IMR-90 (cell line): ENCODE results near the gene PRICKLE2. TPM values are rescaled to one million over a fixed set of nuclear protein-coding genes. Genes with fewer than 3 reads are reported as not detected.

Experiments
- ATAC-seq: fragments of 200-7000 bp; cut with Tn5 transposase; 2 replicates; pipeline ENCODE4 v1.9.1; 2020; ENCODE audit warnings: low read depth, mild to moderate bottlenecking, moderate library complexity
- BruUV-seq: library from RNA; stranded (reverse); fragments of 400-500 nt; replicated peaks from 2 replicates; lab custom pipeline; 2021; lab: Mats Ljungman, UMichigan
- CTCF ChIA-PET: fragments of 300-600 bp; formaldehyde crosslinking; extraction: SDS; loops from one replicate; lab custom pipeline; 2021; ENCODE audit warnings: antibody characterized with exemption; lab: Yijun Ruan, JAX
- POLR2A ChIA-PET: fragments of 300-600 bp; sonication (Branson Sonifier 250); formaldehyde crosslinking; loops from one replicate; lab custom pipeline; 2022; ENCODE audit warnings: antibody characterized with exemption; ENCODE audit not compliant: unreplicated experiment; lab: Charles Lee
- DNase-seq: peaks from one replicate; pipeline ENCODE4 v3.0.0; 2013
- H2AFZ ChIP-seq: replicated peaks from 2 replicates; pipeline ENCODE3; 2013; ENCODE audit warnings: low read length, mild to moderate bottlenecking; ENCODE audit not compliant: poor library complexity
- H2AK5ac ChIP-seq: 2 replicates; pipeline ENCODE4 v1.6.1; 2013; ENCODE audit warnings: low read depth, low read length, inconsistent platforms
- H2AK9ac ChIP-seq: replicated peaks from 2 replicates; pipeline ENCODE3; 2013; ENCODE audit warnings: mild to moderate bottlenecking, low read depth, low read length, moderate library complexity; ENCODE audit not compliant: poor library complexity
- H2BK120ac ChIP-seq: 2 replicates; pipeline ENCODE4 v1.6.1; 2013; ENCODE audit warnings: low read depth, low read length, inconsistent platforms
- H2BK15ac ChIP-seq: 3 replicates; pipeline ENCODE4 v1.6.1; 2013; ENCODE audit warnings: low read depth, low read length, inconsistent platforms
- H2BK20ac ChIP-seq: 2 replicates; pipeline ENCODE4 v1.6.1; 2013; ENCODE audit warnings: low read depth, mild to moderate bottlenecking, inconsistent platforms, low read length, moderate library complexity
- H2BK5ac ChIP-seq: 2 replicates; pipeline ENCODE4 v1.6.1; 2013; ENCODE audit warnings: mild to moderate bottlenecking, low read depth, low read length, inconsistent platforms; ENCODE audit not compliant: poor library complexity, severe bottlenecking
- H3K14ac ChIP-seq: replicated peaks from 2 replicates; pipeline ENCODE4 v1.6.1; 2013; ENCODE audit warnings: low read depth, low read length, inconsistent platforms
- H3K18ac ChIP-seq: 2 replicates; pipeline ENCODE4 v1.6.1; 2013; ENCODE audit warnings: low read depth, low read length, control low read depth
- H3K23ac ChIP-seq: 2 replicates; pipeline ENCODE4 v1.6.1; 2013; ENCODE audit warnings: low read depth, low read length, inconsistent platforms
- H3K27ac ChIP-seq: 2 replicates; pipeline ENCODE4 v1.5.1; 2013; ENCODE audit warnings: mild to moderate bottlenecking, control low read depth, low read length; ENCODE audit not compliant: insufficient read depth
- H3K27me3 ChIP-seq: 2 replicates; pipeline ENCODE4 v1.6.1; 2013; ENCODE audit warnings: low read length; ENCODE audit not compliant: control insufficient read depth, insufficient read depth
- H3K36me3 ChIP-seq: 2 replicates; pipeline ENCODE4 v1.6.1; 2013; ENCODE audit warnings: low read length, mixed read lengths; ENCODE audit not compliant: control insufficient read depth, insufficient read depth
- H3K4ac ChIP-seq: 2 replicates; pipeline ENCODE4 v1.6.1; 2013; ENCODE audit warnings: low read depth, low read length, inconsistent platforms
- H3K4me1 ChIP-seq: 2 replicates; pipeline ENCODE4 v1.6.1; 2013; ENCODE audit warnings: low read length, mixed read lengths; ENCODE audit not compliant: control insufficient read depth, insufficient read depth
- H3K4me2 ChIP-seq: 2 replicates; pipeline ENCODE4 v1.6.1; 2013; ENCODE audit warnings: low read depth, mild to moderate bottlenecking, control low read depth, low read length, moderate library complexity
- H3K4me3 ChIP-seq: 2 replicates; pipeline ENCODE4 v1.5.1; 2013; ENCODE audit warnings: low read depth, mild to moderate bottlenecking, control low read depth, low read length, moderate library complexity; ENCODE audit not compliant: insufficient read depth
- H3K56ac ChIP-seq: 2 replicates; pipeline ENCODE4 v1.6.1; 2013; ENCODE audit warnings: low read length, inconsistent platforms; ENCODE audit not compliant: insufficient read depth; ENCODE audit errors: extremely low read depth
- H3K79me1 ChIP-seq, 2 experiments: 2 replicates each; pipeline ENCODE4 v1.6.1; 2013; ENCODE audit warnings: low read length in 2 of 2, inconsistent platforms in 1 of 2, low read depth in 1 of 2
- H3K9ac ChIP-seq: 2 replicates; pipeline ENCODE4 v1.6.1; 2013; ENCODE audit warnings: low read depth, low read length, control low read depth
- H3K9me1 ChIP-seq: 2 replicates; pipeline ENCODE4 v1.6.1; 2013; ENCODE audit warnings: low read length, inconsistent platforms; ENCODE audit not compliant: insufficient read depth
- H3K9me3 ChIP-seq: 2 replicates; pipeline ENCODE4 v1.6.1; 2013; ENCODE audit warnings: low read length; ENCODE audit not compliant: control insufficient read depth, insufficient read depth
- H4K20me1 ChIP-seq: 2 replicates; pipeline ENCODE4 v1.6.1; 2013; ENCODE audit warnings: low read length, inconsistent platforms; ENCODE audit not compliant: insufficient read depth
- H4K5ac ChIP-seq: 2 replicates; pipeline ENCODE4 v1.6.1; 2013; ENCODE audit warnings: mild to moderate bottlenecking, low read depth, low read length, control low read depth
- H4K8ac ChIP-seq, 2 experiments: 2 replicates each; pipeline ENCODE4 v1.6.1; 2013; ENCODE audit warnings: low read depth in 2 of 2, low read length in 2 of 2, control low read depth in 1 of 2, inconsistent platforms in 1 of 2
- H4K91ac ChIP-seq: 2 replicates; pipeline ENCODE4 v1.6.1; 2013; ENCODE audit warnings: low read depth, low read length, inconsistent platforms; ENCODE audit not compliant: insufficient read depth
- BHLHE40 ChIP-seq: fragments of 150-350 bp; IDR thresholded peaks from 2 replicates; pipeline ENCODE4 v1.6.1; 2016; ENCODE audit warnings: mild to moderate bottlenecking, low read depth, low read length
- CEBPB ChIP-seq: IDR thresholded peaks from 2 replicates; pipeline ENCODE4 v1.6.1; 2012; ENCODE audit warnings: low read depth, low read length, improper control_type of control experiment
- CHD1 ChIP-seq: IDR thresholded peaks from 2 replicates; pipeline ENCODE4 v1.6.1; 2012; ENCODE audit warnings: low read depth, low read length, improper control_type of control experiment
- MAZ ChIP-seq: IDR thresholded peaks from 2 replicates; pipeline ENCODE4 v1.6.1; 2012; ENCODE audit warnings: low read depth, mild to moderate bottlenecking, low read length, improper control_type of control experiment, moderate library complexity, borderline replicate concordance
- MXI1 ChIP-seq: IDR thresholded peaks from 2 replicates; pipeline ENCODE4 v1.6.1; 2012; ENCODE audit warnings: low read depth, mild to moderate bottlenecking, low read length, moderate library complexity, borderline replicate concordance
- POLR2A ChIP-seq: IDR thresholded peaks from 2 replicates; pipeline ENCODE4 v1.6.1; 2012; ENCODE audit warnings: mild to moderate bottlenecking, low read depth, low read length
- RAD21 ChIP-seq: IDR thresholded peaks from 2 replicates; pipeline ENCODE4 v1.6.1; 2012; ENCODE audit warnings: low read length, improper control_type of control experiment
- SMC3 ChIP-seq: fragments of 150-350 bp; IDR thresholded peaks from 2 replicates; pipeline ENCODE4 v1.6.1; 2016; ENCODE audit warnings: low read depth, mild to moderate bottlenecking, antibody characterized with exemption, low read length, moderate library complexity
- WGBS, 2 experiments: methylation state at CpG; one replicate each; pipeline versions ENCODE4 v1.1.5 to v1.1.7; 2013; ENCODE audit warnings: missing lambda C conversion rate in 2 of 2; ENCODE audit not compliant: insufficient read length in 1 of 2; ENCODE audit errors: extremely low coverage in 2 of 2; 5-methylcytosine and 5-hydroxymethylcytosine counted together
- dilution Hi-C: fragments of 300-500 bp; cut with HindIII; formaldehyde crosslinking; loops from one replicate; pipeline ENCODE4 v1.14.3; 2018; ENCODE audit warnings: low sequenced_read_pairs; ENCODE audit not compliant: unreplicated experiment
- in situ Hi-C: fragments of 300-500 bp; cut with MboI; formaldehyde crosslinking; loops from 3 replicates; pipeline ENCODE4 v1.14.3; 2019; ENCODE audit warnings: low sequenced_read_pairs, inconsistent platforms, mixed read lengths
- intact Hi-C: fragments of 100-400 bp; cut with micrococcal nuclease; formaldehyde crosslinking; loops from 2 replicates; pipeline ENCODE4 v1.10.0; 2022
- polyA plus RNA-seq, 3 experiments: library from polyadenylated mRNA; depleted of rRNA; stranded (reverse); fragments of >200 nt; gene quantifications; 2 replicates each; pipeline ENCODE4 v1.2.3, GENCODE V29; 2012; ENCODE audit warnings: low replicate concordance in 1 of 3
- total RNA-seq: library from RNA; depleted of rRNA; stranded (reverse); fragments of >200 nt; gene quantifications from 2 replicates; pipeline ENCODE4 v1.2.3, GENCODE V29; 2012
- TF ChIP-seq, protein P1 (sequence below): fragments of 150-350 bp; IDR thresholded peaks from 2 replicates; pipeline ENCODE4 v1.6.1; 2016; ENCODE audit warnings: low read depth, mild to moderate bottlenecking, low read length, moderate library complexity, borderline replicate concordance

Gene PRICKLE2
- total and polyA plus RNA-seq, 2 of the 4 experiments (the other 2 are of a cell fraction): 4.1 to 14.2 TPM

DNA sequence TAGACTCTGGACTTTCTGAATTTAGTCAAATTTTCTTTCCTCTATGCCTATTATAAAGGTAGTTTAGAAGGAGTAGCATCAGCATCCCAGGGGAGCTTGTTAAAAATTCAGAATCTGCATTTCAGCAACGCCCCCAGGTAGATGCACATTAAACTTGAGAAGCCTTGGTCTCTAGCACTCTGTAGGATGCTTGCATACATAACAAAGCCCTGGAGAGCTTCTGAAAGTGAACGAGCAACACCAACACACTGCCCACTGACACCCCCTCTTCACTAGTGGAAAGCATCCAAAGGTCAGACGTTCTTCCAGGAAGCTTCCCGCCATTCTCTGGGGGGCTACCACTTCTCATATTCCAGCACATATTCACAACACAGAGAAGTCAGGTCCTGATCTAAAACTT lies 6.5 kb downstream of the PRICKLE2 start:
- ChIA-PET POLR2A (no interaction called here), CTCF (no interaction called here)
- no peak overlapping the region for H4K91ac ChIP-seq
- in situ Hi-C loops: loop anchor here (25.0 kb wide), 1 partner anchor 181 kb away; no protein-coding TSS in a partner anchor
- no peak overlapping the region for H2AK5ac ChIP-seq
- TF ChIP-seq CEBPB (no peak), RAD21 (no peak), POLR2A (no peak), MAZ (no peak), SMC3 (no peak), BHLHE40 (no peak), CHD1 (no peak), MXI1 (no peak)
- TF ChIP-seq, protein P1, sequence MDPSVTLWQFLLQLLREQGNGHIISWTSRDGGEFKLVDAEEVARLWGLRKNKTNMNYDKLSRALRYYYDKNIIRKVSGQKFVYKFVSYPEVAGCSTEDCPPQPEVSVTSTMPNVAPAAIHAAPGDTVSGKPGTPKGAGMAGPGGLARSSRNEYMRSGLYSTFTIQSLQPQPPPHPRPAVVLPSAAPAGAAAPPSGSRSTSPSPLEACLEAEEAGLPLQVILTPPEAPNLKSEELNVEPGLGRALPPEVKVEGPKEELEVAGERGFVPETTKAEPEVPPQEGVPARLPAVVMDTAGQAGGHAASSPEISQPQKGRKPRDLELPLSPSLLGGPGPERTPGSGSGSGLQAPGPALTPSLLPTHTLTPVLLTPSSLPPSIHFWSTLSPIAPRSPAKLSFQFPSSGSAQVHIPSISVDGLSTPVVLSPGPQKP: no peak
- H3K56ac ChIP-seq: no peak overlapping the region
- H3K9me3 ChIP-seq: no peaks in the 10 kb centered on the region
- no peak overlapping the region for H2BK15ac ChIP-seq
- H2BK5ac ChIP-seq: no peak overlapping the region
- H3K36me3 ChIP-seq: no peaks in the 10 kb centered on the region
- H4K8ac ChIP-seq: no peak overlapping the region
- H4K20me1 ChIP-seq: peaks cover 29% of the 10 kb centered on the region
- intact Hi-C loops: no loop called here
- peaks cover 28 to 88% of the 10 kb centered on the region in 2 experiments; a peak in 3 of 4 replicates for H3K79me1 ChIP-seq
- dilution Hi-C loops: no loop called here
- H4K5ac ChIP-seq: no peak overlapping the region
- H2BK20ac ChIP-seq: no peak overlapping the region
- H3K4me3 ChIP-seq: no peak overlapping the region
- no peak for DNase-seq
- H3K18ac ChIP-seq: no peak overlapping the region
- no peaks in the 10 kb centered on the region for H3K27me3 ChIP-seq
- no peak overlapping the region for H3K4ac ChIP-seq
- no peak for ATAC-seq
- no peak overlapping the region for H2AK9ac ChIP-seq
- no peak overlapping the region for H2AFZ ChIP-seq
- no peak overlapping the region for H3K9ac ChIP-seq
- H3K14ac ChIP-seq: no peak overlapping the region
- WGBS, 2 experiments: 63% methylated on average over 2 of the region's 4 CpGs; no CpG with 5 or more reads in 1 of the 2 experiments
- H3K23ac ChIP-seq: no peak overlapping the region; the same call in 1 of the 2 replicates
- no TSS peak for BruUV-seq
- H2BK120ac ChIP-seq: no peak overlapping the region
- H3K4me2 ChIP-seq: no peak overlapping the region
- peaks cover 30% of the 10 kb centered on the region for H3K4me1 ChIP-seq
- H3K27ac ChIP-seq: no peak overlapping the region
- H3K9me1 ChIP-seq: peaks cover 28% of the 10 kb centered on the region
